Measurements from ENCODE around the gene TBC1D14.

The TBC1D14 gene

GRCh38 chr4:6909113-6909969, at the start of gene TBC1D14:
Gene TBC1D14 (plus strand): TSS chr4:6909826. CDS start chr4:6923390, 13,564 bp downstream.
- in situ Hi-C loops (cut with HindIII; ENCODE audit: low pct_ligation_motif_present, low pct_unique_long_range_greater_than_20kb, low sequenced_read_pairs), result no loop called here
- peak; percentile 76 for DNase-seq

DNA sequence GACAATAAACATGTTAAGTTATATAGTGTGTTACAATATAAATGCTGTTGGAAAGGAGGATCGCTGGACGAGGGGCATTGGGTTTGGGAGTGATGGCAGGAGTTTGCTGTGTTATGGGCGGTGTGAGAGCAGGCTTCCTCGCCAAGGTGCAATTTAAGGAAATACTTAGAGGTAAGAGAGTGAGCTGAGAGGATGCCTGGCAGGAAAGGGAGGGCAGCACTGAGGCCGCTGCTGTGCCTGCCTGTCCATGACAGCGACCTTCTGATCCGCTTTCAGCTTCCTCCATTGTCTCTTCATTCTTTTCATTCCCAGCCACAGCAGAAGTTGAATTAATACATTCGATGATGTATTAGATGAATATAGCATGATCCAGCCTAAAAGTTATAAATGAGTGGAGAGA, 41.2 kb upstream of the TBC1D14 start:
- no peak for DNase-seq
- in situ Hi-C loops (cut with HindIII; ENCODE audit: low pct_ligation_motif_present, low pct_unique_long_range_greater_than_20kb, low sequenced_read_pairs), result no loop called here

GRCh38 chr4:6869944-6870343, 39.7 kb upstream of the TBC1D14 start:
- DNase-seq, result no peak
- in situ Hi-C loops (cut with HindIII; ENCODE audit: low pct_ligation_motif_present, low pct_unique_long_range_greater_than_20kb, low sequenced_read_pairs), result no loop called here

DNA sequence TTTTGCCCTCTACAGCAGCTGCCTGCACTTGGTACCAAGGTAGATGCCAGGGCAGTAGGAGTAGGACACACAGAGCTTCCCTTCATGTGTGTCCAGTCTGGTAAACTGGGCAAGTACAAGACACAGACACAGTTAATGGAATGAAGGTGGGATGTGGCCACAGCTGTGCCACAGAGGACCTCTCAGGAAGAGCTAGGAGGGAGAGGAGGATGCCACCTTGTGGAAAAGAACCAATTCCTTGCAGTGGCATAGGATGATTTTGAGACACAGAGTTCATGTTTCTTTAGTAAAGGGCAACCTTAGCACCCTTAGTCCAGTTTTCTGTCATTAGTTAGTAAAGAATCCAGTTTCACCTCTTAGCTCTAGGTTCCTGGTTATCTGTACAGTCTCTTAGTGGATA, 36.3 kb upstream of the TBC1D14 start:
- DNase-seq, result peak; percentile 14
- in situ Hi-C loops (cut with HindIII; ENCODE audit: low pct_ligation_motif_present, low pct_unique_long_range_greater_than_20kb, low sequenced_read_pairs), result no loop called here

GRCh38 chr4:6873792-6874461, 35.7 kb upstream of the TBC1D14 start:
- in situ Hi-C loops (cut with HindIII; ENCODE audit: low pct_ligation_motif_present, low pct_unique_long_range_greater_than_20kb, low sequenced_read_pairs), result no loop called here

GRCh38 chr4:6874981-6875380, 34.6 kb upstream of the TBC1D14 start:
- DNase-seq, result no peak
- in situ Hi-C loops (cut with HindIII; ENCODE audit: low pct_ligation_motif_present, low pct_unique_long_range_greater_than_20kb, low sequenced_read_pairs), result no loop called here

More at GRCh38 chr4:6873792-6874461, 35.7 kb upstream of the TBC1D14 start:
- peak; percentile 59 for DNase-seq

- DNase-seq, result no peak
- in situ Hi-C loops (cut with HindIII; ENCODE audit: low pct_ligation_motif_present, low pct_unique_long_range_greater_than_20kb, low sequenced_read_pairs), result no loop called here
These were observed 34.2 kb upstream of the TBC1D14 start for GRCh38 chr4:6875431-6875831.

DNA sequence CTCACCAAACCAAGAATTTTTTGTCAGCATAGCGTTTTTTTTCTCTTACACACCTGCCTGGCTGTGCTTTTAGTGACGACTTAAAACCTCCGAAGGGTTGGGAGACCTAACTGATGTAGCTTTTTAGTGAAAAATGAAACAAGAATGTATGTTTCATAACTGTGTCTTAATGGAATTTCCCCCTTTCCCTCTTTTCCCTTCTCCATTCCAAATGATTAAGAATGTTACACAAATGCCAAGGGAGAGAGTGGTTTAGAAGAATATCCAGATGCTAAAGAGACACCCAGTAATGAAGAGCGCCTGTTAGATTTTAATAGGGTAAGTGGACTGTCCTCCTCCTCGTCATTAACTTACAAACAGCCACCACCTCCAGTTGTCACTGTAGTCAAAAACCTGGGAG, 33.2 kb upstream of the TBC1D14 start:
- in situ Hi-C loops (cut with HindIII; ENCODE audit: low pct_ligation_motif_present, low pct_unique_long_range_greater_than_20kb, low sequenced_read_pairs), result no loop called here

DNA sequence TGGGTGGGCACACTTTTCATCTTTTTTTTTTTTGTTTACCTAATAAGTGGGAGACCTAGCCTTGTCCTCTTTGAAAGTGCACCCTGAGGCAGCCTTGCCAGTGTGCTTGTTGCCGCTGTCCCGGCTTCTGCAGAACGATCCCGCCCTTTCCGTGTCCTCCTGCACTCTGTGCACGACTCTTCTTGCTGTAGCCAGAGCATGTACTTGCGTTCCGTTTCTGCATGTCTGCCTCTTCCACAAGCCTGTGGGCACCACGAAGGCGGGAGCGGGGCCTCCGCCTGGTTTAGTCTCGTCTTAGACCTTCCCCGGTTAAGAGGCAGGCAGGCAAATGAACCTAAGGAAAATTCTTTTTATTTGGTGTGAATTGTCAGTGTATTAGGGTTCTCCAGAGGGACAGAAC, 32.6 kb upstream of the TBC1D14 start:
- in situ Hi-C loops (cut with HindIII; ENCODE audit: low pct_ligation_motif_present, low pct_unique_long_range_greater_than_20kb, low sequenced_read_pairs), result no loop called here
- no peak for DNase-seq

More for the DNA sequence above, 33.2 kb upstream of the TBC1D14 start:
- DNase-seq, result no peak

GRCh38 chr4:6878451-6879059, 31.1 kb upstream of the TBC1D14 start:
- in situ Hi-C loops (cut with HindIII; ENCODE audit: low pct_ligation_motif_present, low pct_unique_long_range_greater_than_20kb, low sequenced_read_pairs), result no loop called here
- DNase-seq, result no peak

GRCh38 chr4:6880691-6881090, 28.9 kb upstream of the TBC1D14 start:
- DNase-seq, result no peak
- in situ Hi-C loops (cut with HindIII; ENCODE audit: low pct_ligation_motif_present, low pct_unique_long_range_greater_than_20kb, low sequenced_read_pairs), result no loop called here

- in situ Hi-C loops (cut with HindIII; ENCODE audit: low pct_ligation_motif_present, low pct_unique_long_range_greater_than_20kb, low sequenced_read_pairs), result no loop called here
- no peak for DNase-seq
These were observed 27.7 kb upstream of the TBC1D14 start for GRCh38 chr4:6881908-6882307.

DNA sequence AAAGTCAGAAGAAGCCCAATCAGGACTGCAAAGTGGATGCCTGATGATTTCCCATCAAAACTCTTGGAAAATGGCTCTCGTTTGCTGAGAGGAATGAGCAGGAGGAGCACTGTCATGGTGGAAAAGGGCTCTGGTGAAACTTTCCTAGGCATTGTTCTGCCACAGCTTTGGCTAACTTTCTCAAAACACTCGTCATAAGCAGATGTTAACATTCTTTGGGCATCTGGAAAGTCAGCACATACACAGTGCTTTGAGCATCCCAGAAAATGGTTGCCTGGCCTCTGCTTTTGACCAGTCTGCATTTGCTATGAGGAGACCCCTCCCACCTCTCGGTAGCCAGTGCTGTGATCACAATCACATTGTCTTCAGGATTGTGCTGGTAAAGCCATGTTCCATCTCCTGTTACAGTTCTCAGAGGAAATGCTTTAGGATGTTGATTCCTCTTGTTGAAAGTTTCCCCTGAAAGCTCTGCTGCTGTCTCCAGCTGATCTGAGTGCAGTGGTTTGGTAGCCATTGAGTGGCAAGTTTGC, 25.2 kb upstream of the TBC1D14 start:
- in situ Hi-C loops (cut with HindIII; ENCODE audit: low pct_ligation_motif_present, low pct_unique_long_range_greater_than_20kb, low sequenced_read_pairs), result no loop called here

DNA sequence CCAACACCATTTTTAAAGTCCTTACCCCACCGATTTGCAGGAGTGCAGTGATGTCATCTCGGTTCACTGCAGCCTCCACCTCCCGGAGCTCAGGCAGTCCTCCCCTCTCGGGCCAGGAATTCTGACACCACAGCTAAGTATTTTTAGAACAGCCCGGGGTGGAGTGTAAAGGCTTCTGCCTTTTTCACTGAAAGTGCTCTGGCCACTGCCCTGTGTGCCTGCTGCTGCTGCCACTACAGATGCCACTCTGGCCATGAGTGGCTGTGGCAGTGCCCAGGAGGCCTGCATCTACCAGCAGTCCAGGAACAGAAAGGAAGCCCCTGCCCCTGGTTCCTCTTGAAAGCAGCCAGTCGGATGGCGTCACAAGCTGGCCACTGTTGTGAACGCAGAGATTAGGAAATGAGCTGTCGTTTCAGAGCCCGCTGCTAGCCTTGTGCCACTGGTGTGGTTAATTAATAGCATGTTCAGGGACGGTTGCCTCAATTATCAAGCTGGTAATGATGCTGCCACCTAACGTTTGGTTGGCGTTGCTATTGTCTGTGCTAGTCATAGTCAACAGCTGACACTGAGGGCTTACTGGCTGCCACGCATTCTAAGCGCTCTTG, 23.6 kb upstream of the TBC1D14 start:
- in situ Hi-C loops (cut with HindIII; ENCODE audit: low pct_ligation_motif_present, low pct_unique_long_range_greater_than_20kb, low sequenced_read_pairs), result no loop called here
- peak; percentile 54 for DNase-seq

More for the DNA sequence above, 25.2 kb upstream of the TBC1D14 start:
- DNase-seq, result no peak

DNA sequence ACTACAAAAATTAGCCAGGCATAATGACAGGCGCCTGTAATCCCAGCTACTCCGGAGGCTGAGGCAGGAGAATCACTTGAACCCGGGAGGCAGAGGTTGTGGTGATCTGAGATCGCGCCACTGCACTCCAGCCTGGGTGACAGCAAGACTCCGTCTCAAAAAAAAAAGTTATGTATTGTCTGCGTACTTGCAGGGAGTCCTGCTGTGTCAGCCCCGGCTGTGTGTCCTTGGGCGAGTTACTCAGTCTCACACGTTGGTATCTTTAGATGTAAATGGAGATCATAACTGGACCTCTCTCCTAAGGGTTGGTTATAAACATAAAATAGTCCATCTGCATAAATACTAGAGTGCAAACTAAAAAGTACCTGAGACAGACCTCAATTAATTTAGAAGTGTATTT, 22.7 kb upstream of the TBC1D14 start:
- DNase-seq, result no peak

GRCh38 chr4:6887591-6888371, 21.8 kb upstream of the TBC1D14 start:
- in situ Hi-C loops (cut with HindIII; ENCODE audit: low pct_ligation_motif_present, low pct_unique_long_range_greater_than_20kb, low sequenced_read_pairs), result no loop called here
- no peak for DNase-seq

More for the DNA sequence above, 22.7 kb upstream of the TBC1D14 start:
- in situ Hi-C loops (cut with HindIII; ENCODE audit: low pct_ligation_motif_present, low pct_unique_long_range_greater_than_20kb, low sequenced_read_pairs), result no loop called here

DNA sequence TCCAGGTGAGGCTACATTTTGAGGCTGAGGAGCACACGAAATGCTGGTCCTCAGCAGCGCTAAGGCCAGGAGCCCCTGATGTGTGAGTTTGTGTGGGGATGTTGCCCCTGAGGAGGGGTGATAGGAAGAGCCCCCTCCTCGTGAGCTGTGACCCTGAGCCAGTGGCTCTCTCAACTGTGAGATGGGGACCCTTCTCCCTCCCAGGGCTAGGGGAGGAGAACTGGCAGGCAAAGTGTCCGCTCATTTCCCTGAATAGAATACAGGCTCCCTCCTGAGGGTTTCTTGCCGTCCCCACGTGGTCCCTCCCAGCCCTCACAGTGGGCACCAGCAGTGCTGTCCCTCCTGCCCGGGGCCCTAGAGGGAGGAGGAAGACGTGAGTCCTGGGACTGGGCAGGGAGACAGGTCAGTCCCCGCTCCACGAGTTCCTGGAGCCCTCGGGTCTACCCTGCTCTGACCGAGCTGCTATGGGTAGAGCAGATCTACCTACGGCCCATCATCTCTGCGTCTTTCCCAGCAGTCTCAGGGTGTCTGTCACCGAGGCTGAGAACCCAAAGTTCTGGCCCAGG, 21.0 kb upstream of the TBC1D14 start:
- in situ Hi-C loops (cut with HindIII; ENCODE audit: low pct_ligation_motif_present, low pct_unique_long_range_greater_than_20kb, low sequenced_read_pairs), result no loop called here
- no peak for DNase-seq
